Neural cell (in vitro differentiated cells): ENCODE data around the gene DDC.

Source experiments
- EP300 ChIP-seq: fragments of 450-650 bp; conservative IDR thresholded peaks from 2 replicates; pipeline ENCODE4 v1.6.1; 2014; ENCODE audit warnings: antibody characterized with exemption, mild to moderate bottlenecking, moderate library complexity; ENCODE audit not compliant: poor library complexity, severe bottlenecking
- EZH2 ChIP-seq: fragments of 200-600, 300-800 bp; shearing (Covaris generic), sonication (generic); IDR thresholded peaks from 2 replicates; pipeline ENCODE4 v1.6.1; 2014; ENCODE audit warnings: antibody characterized with exemption, low read length, borderline replicate concordance, mild to moderate bottlenecking; ENCODE audit not compliant: insufficient read depth, poor library complexity, severe bottlenecking
- MXI1 ChIP-seq: fragments of 450-650 bp; conservative IDR thresholded peaks from 2 replicates; pipeline ENCODE4 v1.6.1; 2014; ENCODE audit warnings: antibody characterized with exemption, mild to moderate bottlenecking; ENCODE audit not compliant: poor library complexity, severe bottlenecking
- POLR2AphosphoS5 ChIP-seq: IDR thresholded peaks from 2 replicates; pipeline ENCODE4 v1.6.1; 2012
- RAD21 ChIP-seq: fragments of 450-650 bp; conservative IDR thresholded peaks from 2 replicates; pipeline ENCODE4 v1.6.1; 2014; ENCODE audit warnings: antibody characterized with exemption, mild to moderate bottlenecking, moderate library complexity
- SMC3 ChIP-seq: fragments of 450-650 bp; conservative IDR thresholded peaks from 2 replicates; pipeline ENCODE4 v1.6.1; 2014; ENCODE audit warnings: antibody characterized with exemption, mild to moderate bottlenecking, moderate library complexity; ENCODE audit not compliant: poor library complexity
- TAF1 ChIP-seq: IDR thresholded peaks from 2 replicates; pipeline ENCODE4 v1.6.1; 2012; ENCODE audit warnings: low read depth
- TF ChIP-seq, protein P1 (sequence below): fragments of 450-650 bp; IDR thresholded peaks from 2 replicates; pipeline ENCODE4 v1.5.1; 2014; ENCODE audit warnings: antibody characterized with exemption, mild to moderate bottlenecking, moderate library complexity; ENCODE audit not compliant: poor library complexity, severe bottlenecking
- TF ChIP-seq, protein P2 (sequence below): IDR thresholded peaks from 2 replicates; pipeline ENCODE4 v1.6.1; 2012; ENCODE audit warnings: borderline replicate concordance

DNA sequence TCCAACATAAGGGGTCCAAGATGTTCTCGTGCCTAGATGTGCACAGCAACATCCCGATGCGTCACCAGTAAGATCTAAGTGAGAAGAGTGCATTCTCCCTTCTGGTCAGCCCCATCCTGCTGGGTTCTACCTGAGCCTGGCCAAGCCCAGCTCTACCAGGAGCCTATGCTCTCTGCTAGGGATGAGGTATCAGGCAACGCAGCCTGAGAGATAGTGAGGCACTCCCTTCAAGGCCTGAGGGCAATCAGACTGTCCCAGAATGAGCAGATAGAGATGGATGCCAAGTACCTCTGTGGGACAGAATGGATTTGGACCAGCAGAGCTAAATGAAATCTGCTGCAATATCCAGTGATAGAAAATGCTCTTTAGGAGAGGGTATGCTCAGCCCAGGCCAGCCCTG is 26.7 kb downstream of the DDC start:
- TF ChIP-seq, protein P1, sequence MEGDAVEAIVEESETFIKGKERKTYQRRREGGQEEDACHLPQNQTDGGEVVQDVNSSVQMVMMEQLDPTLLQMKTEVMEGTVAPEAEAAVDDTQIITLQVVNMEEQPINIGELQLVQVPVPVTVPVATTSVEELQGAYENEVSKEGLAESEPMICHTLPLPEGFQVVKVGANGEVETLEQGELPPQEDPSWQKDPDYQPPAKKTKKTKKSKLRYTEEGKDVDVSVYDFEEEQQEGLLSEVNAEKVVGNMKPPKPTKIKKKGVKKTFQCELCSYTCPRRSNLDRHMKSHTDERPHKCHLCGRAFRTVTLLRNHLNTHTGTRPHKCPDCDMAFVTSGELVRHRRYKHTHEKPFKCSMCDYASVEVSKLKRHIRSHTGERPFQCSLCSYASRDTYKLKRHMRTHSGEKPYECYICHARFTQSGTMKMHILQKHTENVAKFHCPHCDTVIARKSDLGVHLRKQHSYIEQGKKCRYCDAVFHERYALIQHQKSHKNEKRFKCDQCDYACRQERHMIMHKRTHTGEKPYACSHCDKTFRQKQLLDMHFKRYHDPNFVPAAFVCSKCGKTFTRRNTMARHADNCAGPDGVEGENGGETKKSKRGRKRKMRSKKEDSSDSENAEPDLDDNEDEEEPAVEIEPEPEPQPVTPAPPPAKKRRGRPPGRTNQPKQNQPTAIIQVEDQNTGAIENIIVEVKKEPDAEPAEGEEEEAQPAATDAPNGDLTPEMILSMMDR = no peak
- TF ChIP-seq TAF1 (no peak), MXI1 (no peak), SMC3 (no peak), RAD21 (no peak), POLR2AphosphoS5 (no peak), EP300 (no peak), EZH2 (no peak)
- TF ChIP-seq, protein P2, sequence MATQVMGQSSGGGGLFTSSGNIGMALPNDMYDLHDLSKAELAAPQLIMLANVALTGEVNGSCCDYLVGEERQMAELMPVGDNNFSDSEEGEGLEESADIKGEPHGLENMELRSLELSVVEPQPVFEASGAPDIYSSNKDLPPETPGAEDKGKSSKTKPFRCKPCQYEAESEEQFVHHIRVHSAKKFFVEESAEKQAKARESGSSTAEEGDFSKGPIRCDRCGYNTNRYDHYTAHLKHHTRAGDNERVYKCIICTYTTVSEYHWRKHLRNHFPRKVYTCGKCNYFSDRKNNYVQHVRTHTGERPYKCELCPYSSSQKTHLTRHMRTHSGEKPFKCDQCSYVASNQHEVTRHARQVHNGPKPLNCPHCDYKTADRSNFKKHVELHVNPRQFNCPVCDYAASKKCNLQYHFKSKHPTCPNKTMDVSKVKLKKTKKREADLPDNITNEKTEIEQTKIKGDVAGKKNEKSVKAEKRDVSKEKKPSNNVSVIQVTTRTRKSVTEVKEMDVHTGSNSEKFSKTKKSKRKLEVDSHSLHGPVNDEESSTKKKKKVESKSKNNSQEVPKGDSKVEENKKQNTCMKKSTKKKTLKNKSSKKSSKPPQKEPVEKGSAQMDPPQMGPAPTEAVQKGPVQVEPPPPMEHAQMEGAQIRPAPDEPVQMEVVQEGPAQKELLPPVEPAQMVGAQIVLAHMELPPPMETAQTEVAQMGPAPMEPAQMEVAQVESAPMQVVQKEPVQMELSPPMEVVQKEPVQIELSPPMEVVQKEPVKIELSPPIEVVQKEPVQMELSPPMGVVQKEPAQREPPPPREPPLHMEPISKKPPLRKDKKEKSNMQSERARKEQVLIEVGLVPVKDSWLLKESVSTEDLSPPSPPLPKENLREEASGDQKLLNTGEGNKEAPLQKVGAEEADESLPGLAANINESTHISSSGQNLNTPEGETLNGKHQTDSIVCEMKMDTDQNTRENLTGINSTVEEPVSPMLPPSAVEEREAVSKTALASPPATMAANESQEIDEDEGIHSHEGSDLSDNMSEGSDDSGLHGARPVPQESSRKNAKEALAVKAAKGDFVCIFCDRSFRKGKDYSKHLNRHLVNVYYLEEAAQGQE = no peak
